KMS-11 (cell line): ENCODE measurements around the gene KLHL33.

Experiments used
- H2AFZ ChIP-seq: fragments of 200-600 bp; sonication (generic); 2 replicates; pipeline ENCODE4 v1.6.1; 2016; ENCODE audit warnings: antibody characterized with exemption, mixed run types, low read depth
- H3K27ac ChIP-seq: fragments of 200-600 bp; sonication (generic); 2 replicates; pipeline ENCODE4 v1.6.1; 2016; ENCODE audit warnings: mild to moderate bottlenecking, mixed run types
- H3K27me3 ChIP-seq: fragments of 200-600 bp; sonication (generic); 2 replicates; pipeline ENCODE4 v1.6.1; 2017; ENCODE audit warnings: mild to moderate bottlenecking, low read depth, mixed run types, moderate library complexity; ENCODE audit not compliant: insufficient read depth
- H3K36me3 ChIP-seq: fragments of 200-600 bp; sonication (generic); 2 replicates; pipeline ENCODE4 v1.6.1; 2017; ENCODE audit warnings: mild to moderate bottlenecking, mixed run types; ENCODE audit not compliant: insufficient read depth
- H3K4me1 ChIP-seq: fragments of 200-600 bp; sonication (generic); 2 replicates; pipeline ENCODE4 v1.6.1; 2016; ENCODE audit warnings: mild to moderate bottlenecking, low read depth, mixed run types; ENCODE audit not compliant: poor library complexity, severe bottlenecking
- H3K4me2 ChIP-seq: fragments of 200-600 bp; sonication (generic); 2 replicates; pipeline ENCODE4 v1.7.0; 2016; ENCODE audit warnings: mild to moderate bottlenecking, mixed run types
- H3K4me3 ChIP-seq: fragments of 200-600 bp; sonication (generic); IDR thresholded peaks from 2 replicates; pipeline ENCODE4 v1.6.1; 2017; ENCODE audit warnings: low read depth, low read length, mixed read lengths; ENCODE audit not compliant: insufficient read depth
- H3K79me2 ChIP-seq: fragments of 200-600 bp; sonication (generic); 2 replicates; pipeline ENCODE4 v1.6.1; 2016; ENCODE audit warnings: low read depth, mixed run types; ENCODE audit not compliant: insufficient read depth
- H3K9ac ChIP-seq: fragments of 200-600 bp; sonication (generic); 2 replicates; pipeline ENCODE4 v1.6.1; 2016; ENCODE audit warnings: mild to moderate bottlenecking, mixed run types
- H4K20me1 ChIP-seq: fragments of 200-600 bp; sonication (generic); 2 replicates; pipeline ENCODE4 v1.6.1; 2016; ENCODE audit warnings: mild to moderate bottlenecking, mixed run types; ENCODE audit not compliant: insufficient read depth
- CTCF ChIP-seq: fragments of 200-600 bp; sonication (generic); conservative IDR thresholded peaks from 2 replicates; pipeline ENCODE4 v1.6.1; 2017; ENCODE audit warnings: low read depth, mild to moderate bottlenecking, antibody characterized with exemption, low read length, moderate library complexity, mixed read lengths

Gene KLHL33

GRCh38 chr14:20435582-20436362, at the start of gene KLHL33:
KLHL33 (minus strand) TSS chr14:20436166; CDS start chr14:20435811, 355 bp downstream.
- H3K27ac ChIP-seq = no peak within 1 kb of the TSS
- no peaks in the 10 kb centered on the region for H3K79me2 ChIP-seq
- H3K4me1 ChIP-seq = no peaks in the 10 kb centered on the region
- H3K4me3 ChIP-seq = no peak within 1 kb of the TSS
- H3K36me3 ChIP-seq = no peaks in the 10 kb centered on the region
- no peak within 1 kb of the TSS for H3K9ac ChIP-seq
- no peak within 1 kb of the TSS for H3K4me2 ChIP-seq
- no peak within 1 kb of the TSS for H2AFZ ChIP-seq
- TF ChIP-seq CTCF = no peak
- no peaks in the 10 kb centered on the region for H4K20me1 ChIP-seq
- H3K27me3 ChIP-seq = no peaks in the 10 kb centered on the region

GRCh38 chr14:20482382-20482781, 46.4 kb upstream of the KLHL33 start:
- Histone ChIP-seq H3K4me1 (peaks cover 11% of the 10 kb centered on the region), H2AFZ (no peak overlapping the region), H3K36me3 (no peaks in the 10 kb centered on the region), H3K79me2 (no peaks in the 10 kb centered on the region), H3K27me3 (no peaks in the 10 kb centered on the region), H3K27ac (no peak overlapping the region), H4K20me1 (no peaks in the 10 kb centered on the region), H3K4me3 (no peak overlapping the region), H3K4me2 (no peak overlapping the region), H3K9ac (no peak overlapping the region)
- no peak for TF ChIP-seq CTCF

- no peak overlapping the region for H3K4me2 ChIP-seq
- 0 out of 2 replicates have a peak, but pooled peaks cover 3% of the 10 kb centered on the region for H3K79me2 ChIP-seq
- no peaks in the 10 kb centered on the region for H4K20me1 ChIP-seq
- peaks cover 5% of the 10 kb centered on the region; the same call in 1 of the 2 replicates for H3K36me3 ChIP-seq
- H2AFZ ChIP-seq = no peak overlapping the region
- no peaks in the 10 kb centered on the region for H3K27me3 ChIP-seq
- TF ChIP-seq CTCF = no peak
- H3K4me3 ChIP-seq = no peak overlapping the region
- peaks cover 31% of the 10 kb centered on the region for H3K4me1 ChIP-seq
- H3K9ac ChIP-seq = no peak overlapping the region
- no peak overlapping the region for H3K27ac ChIP-seq
These were observed 42.9 kb upstream of the KLHL33 start for GRCh38 chr14:20478894-20479293.

- TF ChIP-seq CTCF = no peak
- Histone ChIP-seq H3K9ac (no peak overlapping the region), H3K79me2 (peaks cover 13% of the 10 kb centered on the region), H3K4me3 (no peak overlapping the region), H3K36me3 (peaks cover 5% of the 10 kb centered on the region; the same call in 1 of the 2 replicates), H3K4me2 (peak overlapping the region; percentile 21; the same call in 1 of the 2 replicates), H4K20me1 (no peaks in the 10 kb centered on the region), H3K27ac (peak overlapping the region; percentile 30; the same call in 1 of the 2 replicates), H2AFZ (no peak overlapping the region), H3K27me3 (no peaks in the 10 kb centered on the region), H3K4me1 (peaks cover 36% of the 10 kb centered on the region)
These were observed 41.4 kb upstream of the KLHL33 start for GRCh38 chr14:20477211-20477876.
